H1 (cell line): Measurements from ENCODE around the gene P2RX2. TPM values are rescaled to one million over a fixed set of nuclear protein-coding genes. Genes with fewer than 3 reads are reported as not detected.

Experiments used
- CTCF ChIA-PET: fragments of 300-600 bp; sonication (Branson Sonifier 250); formaldehyde crosslinking; loops from one replicate; lab custom pipeline; 2021; ENCODE audit not compliant: partially characterized antibody; lab: Charles Lee
- POLR2A ChIA-PET: fragments of 300-600 bp; sonication (Branson Sonifier 250); formaldehyde crosslinking; loops from one replicate; lab custom pipeline; 2021; ENCODE audit warnings: inconsistent platforms; ENCODE audit not compliant: partially characterized antibody; lab: Charles Lee
- DNase-seq, 2 experiments: peaks; one replicate each; pipeline versions ENCODE4 v3.0.0 to v3.0.0-alpha.2; 2010 to 2022; ENCODE audit warnings: low spot score in 2 of 2, low read depth in 1 of 2, mixed read lengths in 1 of 2
- FAIRE-seq: peaks from 2 replicates; lab custom pipeline; 2011; peaks lifted over from hg19 to GRCh38; lab: Jason Lieb, UNC
- H2AFZ ChIP-seq: 2 replicates; pipeline ENCODE4 v1.8.1; 2012; ENCODE audit warnings: low read length, inconsistent platforms
- H2AK5ac ChIP-seq: 2 replicates; pipeline ENCODE4 v1.6.1; 2013; ENCODE audit warnings: low read depth, low read length
- H2BK120ac ChIP-seq: replicated peaks from 2 replicates; pipeline ENCODE3; 2013; ENCODE audit warnings: low read depth, low read length, inconsistent platforms
- H2BK12ac ChIP-seq: 2 replicates; pipeline ENCODE4 v1.6.1; 2013; ENCODE audit warnings: low read depth, low read length
- H2BK15ac ChIP-seq: 2 replicates; pipeline ENCODE4 v1.6.1; 2013; ENCODE audit warnings: low read length
- H2BK20ac ChIP-seq: 2 replicates; pipeline ENCODE4 v1.6.1; 2013; ENCODE audit warnings: low read length
- H2BK5ac ChIP-seq: 2 replicates; pipeline ENCODE4 v1.6.1; 2013; ENCODE audit warnings: low read depth, low read length
- H3K14ac ChIP-seq: 2 replicates; pipeline ENCODE4 v1.6.1; 2013; ENCODE audit warnings: inconsistent platforms; ENCODE audit not compliant: insufficient read length
- H3K18ac ChIP-seq: 2 replicates; pipeline ENCODE4 v1.6.1; 2013; ENCODE audit warnings: low read length; ENCODE audit errors: extremely low read depth
- H3K23ac ChIP-seq: 2 replicates; pipeline ENCODE4 v1.6.1; 2013; ENCODE audit warnings: inconsistent platforms; ENCODE audit not compliant: insufficient read length
- H3K23me2 ChIP-seq: 2 replicates; pipeline ENCODE4 v1.6.1; 2013; ENCODE audit warnings: low read depth, low read length
- H3K27ac ChIP-seq: 2 replicates; pipeline ENCODE4 v1.6.1; 2011; ENCODE audit warnings: low read depth, low read length, inconsistent platforms
- H3K27me3 ChIP-seq, 4 experiments: replicated peaks in 1 of 4; 1 replicate in 1 of 4; 2 replicates in 3 of 4; pipeline versions ENCODE4 v1.6.1 to v1.8.1; 2011 to 2013; ENCODE audit warnings: low read length in 3 of 4, mild to moderate bottlenecking in 3 of 4, inconsistent platforms in 2 of 4, mixed read lengths in 2 of 4, moderate library complexity in 1 of 4; ENCODE audit not compliant: control insufficient read depth in 3 of 4, insufficient read depth in 3 of 4; ENCODE audit errors: extremely low read depth in 1 of 4
- H3K36me3 ChIP-seq, 4 experiments: 2 replicates each; pipeline versions ENCODE4 v1.6.1 to v1.8.1; 2011 to 2013; ENCODE audit warnings: mild to moderate bottlenecking in 4 of 4, low read length in 3 of 4, moderate library complexity in 2 of 4, control low read depth in 1 of 4, inconsistent platforms in 1 of 4; ENCODE audit not compliant: insufficient read depth in 4 of 4, control insufficient read depth in 2 of 4
- H3K4ac ChIP-seq: replicated peaks from 2 replicates; pipeline ENCODE3; 2013; ENCODE audit warnings: low read length, low read depth, mixed read lengths, inconsistent platforms; ENCODE audit not compliant: insufficient read length
- H3K4me1 ChIP-seq, 4 experiments: replicated peaks in 1 of 4; 1 replicate in 1 of 4; 2 replicates in 3 of 4; pipeline versions ENCODE4 v1.6.1 to v1.8.1; 2011 to 2013; ENCODE audit warnings: low read length in 3 of 4, inconsistent platforms in 2 of 4, mixed read lengths in 1 of 4; ENCODE audit not compliant: insufficient read depth in 4 of 4, control insufficient read depth in 3 of 4
- H3K4me2 ChIP-seq, 2 experiments: 2 replicates each; pipeline versions ENCODE4 v1.6.1 to v1.8.1; 2011 to 2013; ENCODE audit warnings: low read depth in 2 of 2, low read length in 2 of 2, control low read depth in 1 of 2, inconsistent platforms in 1 of 2, mild to moderate bottlenecking in 1 of 2; ENCODE audit not compliant: insufficient read depth in 1 of 2
- H3K4me3 ChIP-seq, 4 experiments: fragments of 200-600, 300-600 bp in 1 of 4; sonication (generic), shearing (Covaris generic), sonication (Bioruptor Twin) in 1 of 4; 2 replicates each; pipeline versions ENCODE4 v1.5.1 to v1.8.1; 2011 to 2016; ENCODE audit warnings: low read length in 4 of 4, low read depth in 3 of 4, control low read depth in 2 of 4, inconsistent platforms in 2 of 4, mild to moderate bottlenecking in 2 of 4, mixed read lengths in 1 of 4, moderate library complexity in 1 of 4; ENCODE audit not compliant: insufficient read depth in 2 of 4; ENCODE audit errors: extremely low read depth in 1 of 4
- H3K56ac ChIP-seq: replicated peaks from 2 replicates; pipeline ENCODE3; 2013; ENCODE audit warnings: low read depth, mild to moderate bottlenecking, mixed read lengths, low read length, inconsistent platforms; ENCODE audit not compliant: insufficient read length
- H3K79me1 ChIP-seq: 2 replicates; pipeline ENCODE4 v1.6.1; 2013; ENCODE audit warnings: low read depth, low read length, control low read depth
- H3K79me2 ChIP-seq, 2 experiments: 2 replicates each; pipeline versions ENCODE4 v1.6.1 to v1.8.1; 2012 to 2013; ENCODE audit warnings: low read length in 2 of 2, mild to moderate bottlenecking in 2 of 2, inconsistent platforms in 1 of 2; ENCODE audit not compliant: insufficient read depth in 2 of 2, control insufficient read depth in 1 of 2
- H3K9ac ChIP-seq, 4 experiments: replicated peaks in 1 of 4; 1 replicate in 1 of 4; 2 replicates in 3 of 4; pipeline versions ENCODE4 v1.6.1 to v1.8.1; 2011 to 2013; ENCODE audit warnings: low read depth in 3 of 4, low read length in 3 of 4, control low read depth in 2 of 4, mild to moderate bottlenecking in 2 of 4, moderate library complexity in 2 of 4, inconsistent platforms in 1 of 4; ENCODE audit errors: extremely low read depth in 1 of 4
- H3K9me3 ChIP-seq, 2 experiments: 2 replicates each; pipeline versions ENCODE4 v1.6.1 to v1.8.1; 2012 to 2013; ENCODE audit warnings: mild to moderate bottlenecking in 2 of 2, moderate library complexity in 2 of 2, control low read depth in 1 of 2, inconsistent platforms in 1 of 2, low read depth in 1 of 2, low read length in 1 of 2, mixed read lengths in 1 of 2; ENCODE audit not compliant: insufficient read depth in 2 of 2
- H4K20me1 ChIP-seq, 2 experiments: replicated peaks in 1 of 2; 2 replicates each; pipeline versions ENCODE3 to v1.8.1; 2011 to 2013; ENCODE audit warnings: inconsistent platforms in 2 of 2, low read length in 2 of 2, mild to moderate bottlenecking in 1 of 2; ENCODE audit not compliant: insufficient read depth in 2 of 2, control insufficient read depth in 1 of 2
- H4K5ac ChIP-seq: 2 replicates; pipeline ENCODE4 v1.6.1; 2013; ENCODE audit warnings: low read length, low read depth, mixed read lengths, inconsistent platforms; ENCODE audit not compliant: insufficient read length
- H4K8ac ChIP-seq: 2 replicates; pipeline ENCODE4 v1.8.0; 2013; ENCODE audit warnings: mild to moderate bottlenecking, moderate library complexity, low read length, inconsistent platforms; ENCODE audit not compliant: insufficient read depth; ENCODE audit errors: extremely low read depth
- H4K91ac ChIP-seq: replicated peaks from 2 replicates; pipeline ENCODE3; 2013; ENCODE audit warnings: low read length, mixed read lengths, inconsistent platforms; ENCODE audit not compliant: insufficient read length
- CBX5 ChIP-seq: fragments of 300-800, 300-1000 bp; sonication (generic); IDR thresholded peaks from 2 replicates; pipeline ENCODE4 v1.7.1; 2016; ENCODE audit warnings: antibody characterized with exemption, low read length, low read depth
- CHD1 ChIP-seq: IDR thresholded peaks from 2 replicates; pipeline ENCODE4 v1.6.1; 2012; ENCODE audit warnings: low read depth, low read length, improper control_type of control experiment
- HDAC6 ChIP-seq: IDR thresholded peaks from one replicate; pipeline ENCODE4 v1.7.1; 2012; ENCODE audit warnings: low read depth, mild to moderate bottlenecking, inconsistent platforms, low read length, moderate library complexity
- JUND ChIP-seq: IDR thresholded peaks from 2 replicates; pipeline ENCODE4 v1.6.1; 2011; ENCODE audit warnings: mild to moderate bottlenecking, improper control_type of control experiment, low read length
- KDM4A ChIP-seq: IDR thresholded peaks from one replicate; pipeline ENCODE4 v1.7.1; 2012; ENCODE audit warnings: low read depth, mild to moderate bottlenecking, moderate library complexity, low read length, inconsistent platforms; ENCODE audit not compliant: severe bottlenecking
- RXRA ChIP-seq: IDR thresholded peaks from 2 replicates; pipeline ENCODE4 v1.6.1; 2011; ENCODE audit warnings: low read depth, mild to moderate bottlenecking, low read length, moderate library complexity; ENCODE audit not compliant: insufficient read depth
- SRF ChIP-seq: IDR thresholded peaks from 2 replicates; pipeline ENCODE4 v1.6.1; 2011; ENCODE audit warnings: mild to moderate bottlenecking, low read depth, low read length, moderate library complexity
- TBP ChIP-seq: IDR thresholded peaks from 2 replicates; pipeline ENCODE4 v1.6.1; 2011; ENCODE audit warnings: low read depth, low read length, improper control_type of control experiment
- WGBS, 2 experiments: shearing (Covaris generic) in 1 of 2; methylation state at CpG; one replicate each; pipeline versions ENCODE4 v1.1.6 to v1.1.7; 2013 to 2015; ENCODE audit warnings: low lambda C conversion rate in 2 of 2, mixed read lengths in 2 of 2, inconsistent platforms in 1 of 2, low coverage in 1 of 2, missing lambda C conversion rate in 1 of 2; ENCODE audit not compliant: insufficient replicate concordance in 2 of 2, insufficient coverage in 1 of 2, insufficient read length in 1 of 2; ENCODE audit errors: extremely low coverage in 1 of 2, missing lambda C conversion rate in 1 of 2; 5-methylcytosine and 5-hydroxymethylcytosine counted together
- polyA plus RNA-seq, 7 experiments: library from polyadenylated mRNA; depleted of rRNA in 3 of 7; stranded (reverse) in 5 of 7; unstranded in 2 of 7; fragments of >200 nt in 5 of 7; fragments of 200-250 nt in 2 of 7; gene quantifications; 1 replicate in 5 of 7; 2 replicates in 1 of 7; 4 replicates in 1 of 7; pipeline versions ENCODE4 v1.2.1 to v1.2.3, GENCODE V29; 2011 to 2013; ENCODE audit warnings: missing spikeins in 2 of 7, mixed read lengths in 2 of 7
- total RNA-seq: library from RNA; stranded (reverse); fragmentation: NEBNext Ultra II Directional; extraction: Animal tissue kit (Norgen Biotek cat#: 25700); gene quantifications from 2 replicates; pipeline ENCODE4 v1.2.1, GENCODE V29; 2021
- TF ChIP-seq, protein P1 (sequence below), 3 experiments: IDR thresholded peaks; 1 replicate in 2 of 3; 2 replicates in 1 of 3; pipeline versions ENCODE4 v1.5.1 to v1.6.1; 2011; ENCODE audit warnings: low read length in 3 of 3, mild to moderate bottlenecking in 3 of 3, inconsistent platforms in 2 of 3, low read depth in 1 of 3, moderate library complexity in 1 of 3; ENCODE audit not compliant: insufficient read depth in 1 of 3; ENCODE audit errors: control extremely low read depth in 1 of 3

P2RX2 gene
- total and polyA plus RNA-seq, 2 of the 8 experiments (the other 6 are each of a cell fraction or from before 2014, with no cell fraction given) = 0.84 to 2.2 TPM

DNA sequence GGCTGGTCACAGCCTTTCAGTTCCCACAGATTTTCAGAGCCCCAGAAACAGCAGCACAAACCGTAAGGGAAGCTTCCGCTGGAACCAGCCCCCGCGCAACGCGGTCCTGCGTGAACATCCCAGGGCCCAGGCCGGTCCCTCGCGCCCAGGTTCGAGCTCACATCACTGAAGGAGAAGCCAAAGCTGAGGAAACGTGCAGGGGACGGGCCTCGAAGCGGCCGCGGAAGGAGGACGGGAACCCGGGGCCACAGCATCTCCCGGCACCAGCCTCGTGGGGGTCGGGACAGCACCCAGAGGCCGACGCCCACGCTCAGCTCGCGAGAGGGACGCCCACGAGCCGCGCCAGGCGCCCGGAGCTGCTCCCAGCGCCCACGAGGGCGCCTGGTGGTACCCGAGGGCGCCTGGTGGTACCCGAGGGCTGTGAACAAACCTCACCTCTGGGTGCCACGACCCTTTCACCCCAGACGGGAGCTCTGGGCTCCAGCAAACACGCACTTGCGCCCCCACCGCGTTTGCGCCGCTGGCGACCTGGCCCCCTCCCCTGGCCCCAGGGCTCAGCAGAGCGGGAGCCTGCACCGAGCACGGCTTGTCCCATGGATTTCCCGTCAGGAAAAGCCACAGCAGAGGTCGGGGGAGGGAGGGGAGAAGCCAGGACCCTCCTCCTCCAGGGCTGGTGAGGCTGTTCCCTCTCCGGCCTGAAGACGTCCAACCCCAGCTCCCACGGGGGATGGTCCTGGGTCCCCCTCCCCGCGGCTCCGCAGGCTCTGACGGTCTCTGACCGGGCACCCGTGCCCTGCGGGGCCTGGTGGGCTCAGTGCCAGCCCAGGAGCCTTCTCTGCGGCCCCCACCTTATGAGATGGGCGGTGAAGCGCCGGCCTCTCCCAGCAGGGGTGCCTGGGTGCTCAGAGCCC lies 15.1 kb upstream of the P2RX2 start:
- H2AK5ac ChIP-seq = no peak overlapping the region
- H3K4me2 ChIP-seq = no peak overlapping the region
- H3K4ac ChIP-seq = no peak overlapping the region
- H2BK15ac ChIP-seq = no peak overlapping the region
- H2BK20ac ChIP-seq = no peak overlapping the region
- H3K14ac ChIP-seq = no peak overlapping the region
- H3K79me1 ChIP-seq = no peaks in the 10 kb centered on the region
- H4K5ac ChIP-seq = no peak overlapping the region
- ChIA-PET POLR2A (interaction anchor here (0.5 to 1.7 kb wide), 5 partner anchors 11 to 215 kb away, joined by 3 to 5 read pairs (median 3); no protein-coding TSS in a partner anchor), CTCF (interaction anchor here (1.0 to 6.1 kb wide), 8 partner anchors 9 to 193 kb away, joined by 3 to 41 read pairs (median 6); partner anchors contain the start of gene P2RX2)
- no peak overlapping the region for H2BK120ac ChIP-seq
- WGBS, 2 experiments = 87% methylated on average over 57 of the region's 67 CpGs; no CpG with 5 or more reads in 1 of the 2 experiments
- no peak overlapping the region for H4K8ac ChIP-seq
- H3K56ac ChIP-seq = no peak overlapping the region
- H4K91ac ChIP-seq = no peak overlapping the region
- FAIRE-seq = no peak
- no peak overlapping the region for H3K27ac ChIP-seq
- no peak overlapping the region for H3K4me3 ChIP-seq
- peaks cover 4% of the 10 kb centered on the region; the same call in 1 of the 2 replicates for H3K23me2 ChIP-seq
- no peaks in the 10 kb centered on the region for H3K36me3 ChIP-seq
- H3K79me2 ChIP-seq = no peaks in the 10 kb centered on the region
- H2AFZ ChIP-seq = no peak overlapping the region
- H3K9me3 ChIP-seq = no peaks in the 10 kb centered on the region
- H3K23ac ChIP-seq = no peak overlapping the region
- peaks cover 0 to 6% (median 2%) of the 10 kb centered on the region in 4 experiments; a peak in 4 of 7 replicates for H3K4me1 ChIP-seq
- H2BK12ac ChIP-seq = no peak overlapping the region
- peaks cover 0 to 3% of the 10 kb centered on the region in 2 experiments for H4K20me1 ChIP-seq
- no peak overlapping the region for H2BK5ac ChIP-seq
- no peak for DNase-seq
- peaks cover 12 to 79% (median 58%) of the 10 kb centered on the region in 4 experiments for H3K27me3 ChIP-seq
- H3K18ac ChIP-seq = no peak overlapping the region
- no peak overlapping the region for H3K9ac ChIP-seq
- TF ChIP-seq KDM4A = no peak
- no peak for TF ChIP-seq HDAC6
- TF ChIP-seq RXRA = no peak
- TF ChIP-seq, protein P1, sequence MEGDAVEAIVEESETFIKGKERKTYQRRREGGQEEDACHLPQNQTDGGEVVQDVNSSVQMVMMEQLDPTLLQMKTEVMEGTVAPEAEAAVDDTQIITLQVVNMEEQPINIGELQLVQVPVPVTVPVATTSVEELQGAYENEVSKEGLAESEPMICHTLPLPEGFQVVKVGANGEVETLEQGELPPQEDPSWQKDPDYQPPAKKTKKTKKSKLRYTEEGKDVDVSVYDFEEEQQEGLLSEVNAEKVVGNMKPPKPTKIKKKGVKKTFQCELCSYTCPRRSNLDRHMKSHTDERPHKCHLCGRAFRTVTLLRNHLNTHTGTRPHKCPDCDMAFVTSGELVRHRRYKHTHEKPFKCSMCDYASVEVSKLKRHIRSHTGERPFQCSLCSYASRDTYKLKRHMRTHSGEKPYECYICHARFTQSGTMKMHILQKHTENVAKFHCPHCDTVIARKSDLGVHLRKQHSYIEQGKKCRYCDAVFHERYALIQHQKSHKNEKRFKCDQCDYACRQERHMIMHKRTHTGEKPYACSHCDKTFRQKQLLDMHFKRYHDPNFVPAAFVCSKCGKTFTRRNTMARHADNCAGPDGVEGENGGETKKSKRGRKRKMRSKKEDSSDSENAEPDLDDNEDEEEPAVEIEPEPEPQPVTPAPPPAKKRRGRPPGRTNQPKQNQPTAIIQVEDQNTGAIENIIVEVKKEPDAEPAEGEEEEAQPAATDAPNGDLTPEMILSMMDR (IDR thresholded peaks at IDR 0.05; ENCODE audit: control extremely low read depth in 1 of 3, insufficient read depth in 1 of 3, low read depth in 1 of 3, low read length in 3 of 3) = no peak
- TF ChIP-seq CBX5 = no peak
- TF ChIP-seq TBP = no peak
- TF ChIP-seq SRF = no peak
- no peak for TF ChIP-seq JUND
- TF ChIP-seq CHD1 = no peak
